IMR-90 (cell line): Measurements from ENCODE around the gene ANKRD55. TPM values are rescaled to one million over a fixed set of nuclear protein-coding genes. Genes with fewer than 3 reads are reported as not detected.

Source experiments
- ATAC-seq: fragments of 200-7000 bp; cut with Tn5 transposase; 2 replicates; pipeline ENCODE4 v1.9.1; 2020; ENCODE audit warnings: low read depth, mild to moderate bottlenecking, moderate library complexity
- BruUV-seq: library from RNA; stranded (reverse); fragments of 400-500 nt; replicated peaks from 2 replicates; lab custom pipeline; 2021; lab: Mats Ljungman, UMichigan
- CTCF ChIA-PET: fragments of 300-600 bp; formaldehyde crosslinking; extraction: SDS; loops from one replicate; lab custom pipeline; 2021; ENCODE audit warnings: antibody characterized with exemption; lab: Yijun Ruan, JAX
- POLR2A ChIA-PET: fragments of 300-600 bp; sonication (Branson Sonifier 250); formaldehyde crosslinking; loops from one replicate; lab custom pipeline; 2022; ENCODE audit warnings: antibody characterized with exemption; ENCODE audit not compliant: unreplicated experiment; lab: Charles Lee
- DNase-seq: peaks from one replicate; pipeline ENCODE4 v3.0.0; 2013
- H2AFZ ChIP-seq: replicated peaks from 2 replicates; pipeline ENCODE3; 2013; ENCODE audit warnings: low read length, mild to moderate bottlenecking; ENCODE audit not compliant: poor library complexity
- H2AK5ac ChIP-seq: 2 replicates; pipeline ENCODE4 v1.6.1; 2013; ENCODE audit warnings: low read depth, low read length, inconsistent platforms
- H2AK9ac ChIP-seq: replicated peaks from 2 replicates; pipeline ENCODE3; 2013; ENCODE audit warnings: mild to moderate bottlenecking, low read depth, low read length, moderate library complexity; ENCODE audit not compliant: poor library complexity
- H2BK120ac ChIP-seq: 2 replicates; pipeline ENCODE4 v1.6.1; 2013; ENCODE audit warnings: low read depth, low read length, inconsistent platforms
- H2BK15ac ChIP-seq: 3 replicates; pipeline ENCODE4 v1.6.1; 2013; ENCODE audit warnings: low read depth, low read length, inconsistent platforms
- H2BK20ac ChIP-seq: 2 replicates; pipeline ENCODE4 v1.6.1; 2013; ENCODE audit warnings: low read depth, mild to moderate bottlenecking, inconsistent platforms, low read length, moderate library complexity
- H2BK5ac ChIP-seq: 2 replicates; pipeline ENCODE4 v1.6.1; 2013; ENCODE audit warnings: mild to moderate bottlenecking, low read depth, low read length, inconsistent platforms; ENCODE audit not compliant: poor library complexity, severe bottlenecking
- H3K14ac ChIP-seq: replicated peaks from 2 replicates; pipeline ENCODE4 v1.6.1; 2013; ENCODE audit warnings: low read depth, low read length, inconsistent platforms
- H3K18ac ChIP-seq: 2 replicates; pipeline ENCODE4 v1.6.1; 2013; ENCODE audit warnings: low read depth, low read length, control low read depth
- H3K23ac ChIP-seq: 2 replicates; pipeline ENCODE4 v1.6.1; 2013; ENCODE audit warnings: low read depth, low read length, inconsistent platforms
- H3K27ac ChIP-seq: 2 replicates; pipeline ENCODE4 v1.5.1; 2013; ENCODE audit warnings: mild to moderate bottlenecking, control low read depth, low read length; ENCODE audit not compliant: insufficient read depth
- H3K27me3 ChIP-seq: 2 replicates; pipeline ENCODE4 v1.6.1; 2013; ENCODE audit warnings: low read length; ENCODE audit not compliant: control insufficient read depth, insufficient read depth
- H3K36me3 ChIP-seq: 2 replicates; pipeline ENCODE4 v1.6.1; 2013; ENCODE audit warnings: low read length, mixed read lengths; ENCODE audit not compliant: control insufficient read depth, insufficient read depth
- H3K4ac ChIP-seq: 2 replicates; pipeline ENCODE4 v1.6.1; 2013; ENCODE audit warnings: low read depth, low read length, inconsistent platforms
- H3K4me1 ChIP-seq: 2 replicates; pipeline ENCODE4 v1.6.1; 2013; ENCODE audit warnings: low read length, mixed read lengths; ENCODE audit not compliant: control insufficient read depth, insufficient read depth
- H3K4me2 ChIP-seq: 2 replicates; pipeline ENCODE4 v1.6.1; 2013; ENCODE audit warnings: low read depth, mild to moderate bottlenecking, control low read depth, low read length, moderate library complexity
- H3K4me3 ChIP-seq: 2 replicates; pipeline ENCODE4 v1.5.1; 2013; ENCODE audit warnings: low read depth, mild to moderate bottlenecking, control low read depth, low read length, moderate library complexity; ENCODE audit not compliant: insufficient read depth
- H3K56ac ChIP-seq: 2 replicates; pipeline ENCODE4 v1.6.1; 2013; ENCODE audit warnings: low read length, inconsistent platforms; ENCODE audit not compliant: insufficient read depth; ENCODE audit errors: extremely low read depth
- H3K79me1 ChIP-seq, 2 experiments: 2 replicates each; pipeline ENCODE4 v1.6.1; 2013; ENCODE audit warnings: low read length in 2 of 2, inconsistent platforms in 1 of 2, low read depth in 1 of 2
- H3K9ac ChIP-seq: 2 replicates; pipeline ENCODE4 v1.6.1; 2013; ENCODE audit warnings: low read depth, low read length, control low read depth
- H3K9me1 ChIP-seq: 2 replicates; pipeline ENCODE4 v1.6.1; 2013; ENCODE audit warnings: low read length, inconsistent platforms; ENCODE audit not compliant: insufficient read depth
- H3K9me3 ChIP-seq: 2 replicates; pipeline ENCODE4 v1.6.1; 2013; ENCODE audit warnings: low read length; ENCODE audit not compliant: control insufficient read depth, insufficient read depth
- H4K20me1 ChIP-seq: 2 replicates; pipeline ENCODE4 v1.6.1; 2013; ENCODE audit warnings: low read length, inconsistent platforms; ENCODE audit not compliant: insufficient read depth
- H4K5ac ChIP-seq: 2 replicates; pipeline ENCODE4 v1.6.1; 2013; ENCODE audit warnings: mild to moderate bottlenecking, low read depth, low read length, control low read depth
- H4K8ac ChIP-seq, 2 experiments: 2 replicates each; pipeline ENCODE4 v1.6.1; 2013; ENCODE audit warnings: low read depth in 2 of 2, low read length in 2 of 2, control low read depth in 1 of 2, inconsistent platforms in 1 of 2
- H4K91ac ChIP-seq: 2 replicates; pipeline ENCODE4 v1.6.1; 2013; ENCODE audit warnings: low read depth, low read length, inconsistent platforms; ENCODE audit not compliant: insufficient read depth
- BHLHE40 ChIP-seq: fragments of 150-350 bp; IDR thresholded peaks from 2 replicates; pipeline ENCODE4 v1.6.1; 2016; ENCODE audit warnings: mild to moderate bottlenecking, low read depth, low read length
- CEBPB ChIP-seq: IDR thresholded peaks from 2 replicates; pipeline ENCODE4 v1.6.1; 2012; ENCODE audit warnings: low read depth, low read length, improper control_type of control experiment
- CHD1 ChIP-seq: IDR thresholded peaks from 2 replicates; pipeline ENCODE4 v1.6.1; 2012; ENCODE audit warnings: low read depth, low read length, improper control_type of control experiment
- CTCF ChIP-seq: conservative IDR thresholded peaks from 2 replicates; pipeline ENCODE4 v1.5.1; 2012; ENCODE audit warnings: mild to moderate bottlenecking, low read depth, low read length, improper control_type of control experiment
- FOS ChIP-seq: fragments of 150-350 bp; IDR thresholded peaks from 2 replicates; pipeline ENCODE4 v1.6.1; 2016; ENCODE audit warnings: low read depth, low read length
- MAFK ChIP-seq: IDR thresholded peaks from 2 replicates; pipeline ENCODE4 v1.6.1; 2012; ENCODE audit warnings: low read depth, low read length, improper control_type of control experiment
- MAZ ChIP-seq: IDR thresholded peaks from 2 replicates; pipeline ENCODE4 v1.6.1; 2012; ENCODE audit warnings: low read depth, mild to moderate bottlenecking, low read length, improper control_type of control experiment, moderate library complexity, borderline replicate concordance
- MXI1 ChIP-seq: IDR thresholded peaks from 2 replicates; pipeline ENCODE4 v1.6.1; 2012; ENCODE audit warnings: low read depth, mild to moderate bottlenecking, low read length, moderate library complexity, borderline replicate concordance
- NFE2L2 ChIP-seq: fragments of 150-350 bp; IDR thresholded peaks from 2 replicates; pipeline ENCODE4 v1.6.1; 2016; ENCODE audit warnings: low read depth, mild to moderate bottlenecking, low read length
- POLR2A ChIP-seq: IDR thresholded peaks from 2 replicates; pipeline ENCODE4 v1.6.1; 2012; ENCODE audit warnings: mild to moderate bottlenecking, low read depth, low read length
- RAD21 ChIP-seq: IDR thresholded peaks from 2 replicates; pipeline ENCODE4 v1.6.1; 2012; ENCODE audit warnings: low read length, improper control_type of control experiment
- RCOR1 ChIP-seq: IDR thresholded peaks from 2 replicates; pipeline ENCODE4 v1.6.1; 2012; ENCODE audit warnings: mild to moderate bottlenecking, low read length, improper control_type of control experiment; ENCODE audit not compliant: insufficient replicate concordance
- RFX5 ChIP-seq: IDR thresholded peaks from 2 replicates; pipeline ENCODE4 v1.8.0; 2012; ENCODE audit warnings: low read depth, mild to moderate bottlenecking, low read length, moderate library complexity
- SMC3 ChIP-seq: fragments of 150-350 bp; IDR thresholded peaks from 2 replicates; pipeline ENCODE4 v1.6.1; 2016; ENCODE audit warnings: low read depth, mild to moderate bottlenecking, antibody characterized with exemption, low read length, moderate library complexity
- USF2 ChIP-seq: fragments of 150-350 bp; IDR thresholded peaks from 2 replicates; pipeline ENCODE4 v1.6.1; 2017; ENCODE audit warnings: mild to moderate bottlenecking, antibody characterized with exemption, low read length, low read depth
- WGBS, 2 experiments: methylation state at CpG; one replicate each; pipeline versions ENCODE4 v1.1.5 to v1.1.7; 2013; ENCODE audit warnings: missing lambda C conversion rate in 2 of 2; ENCODE audit not compliant: insufficient read length in 1 of 2; ENCODE audit errors: extremely low coverage in 2 of 2; 5-methylcytosine and 5-hydroxymethylcytosine counted together
- dilution Hi-C: fragments of 300-500 bp; cut with HindIII; formaldehyde crosslinking; loops from one replicate; pipeline ENCODE4 v1.14.3; 2018; ENCODE audit warnings: low sequenced_read_pairs; ENCODE audit not compliant: unreplicated experiment
- in situ Hi-C: fragments of 300-500 bp; cut with MboI; formaldehyde crosslinking; loops from 3 replicates; pipeline ENCODE4 v1.14.3; 2019; ENCODE audit warnings: low sequenced_read_pairs, inconsistent platforms, mixed read lengths
- intact Hi-C: fragments of 100-400 bp; cut with micrococcal nuclease; formaldehyde crosslinking; loops from 2 replicates; pipeline ENCODE4 v1.10.0; 2022
- polyA plus RNA-seq, 3 experiments: library from polyadenylated mRNA; depleted of rRNA; stranded (reverse); fragments of >200 nt; gene quantifications; 2 replicates each; pipeline ENCODE4 v1.2.3, GENCODE V29; 2012; ENCODE audit warnings: low replicate concordance in 1 of 3
- total RNA-seq: library from RNA; depleted of rRNA; stranded (reverse); fragments of >200 nt; gene quantifications from 2 replicates; pipeline ENCODE4 v1.2.3, GENCODE V29; 2012
- TF ChIP-seq, protein P1 (sequence below): fragments of 150-350 bp; IDR thresholded peaks from 2 replicates; pipeline ENCODE4 v1.6.1; 2016; ENCODE audit warnings: low read depth, mild to moderate bottlenecking, low read length, moderate library complexity, borderline replicate concordance

The ANKRD55 gene
- total and polyA plus RNA-seq, 2 of the 4 experiments (the other 2 are of a cell fraction), result not detected

- intact Hi-C loops (no loop called here), in situ Hi-C loops (no loop called here), dilution Hi-C loops (no loop called here)
- no peak for DNase-seq
- no peaks in the 10 kb centered on the region for H4K20me1 ChIP-seq
- no peak overlapping the region for H2AK5ac ChIP-seq
- no peak overlapping the region for H2BK120ac ChIP-seq
- no peak overlapping the region for H3K23ac ChIP-seq
- no peak overlapping the region for H3K4me2 ChIP-seq
- H3K4me1 ChIP-seq, result peaks cover 2% of the 10 kb centered on the region; the same call in 1 of the 2 replicates
- no peak overlapping the region for H4K8ac ChIP-seq
- no peak for ATAC-seq
- no CpG with 5 or more reads among the region's 6 CpGs for WGBS, 2 experiments
- H3K4me3 ChIP-seq, result no peak overlapping the region
- no peak overlapping the region for H3K27ac ChIP-seq
- no peak overlapping the region for H4K5ac ChIP-seq
- no peak overlapping the region for H3K14ac ChIP-seq
- ChIA-PET POLR2A (no interaction called here), CTCF (no interaction called here)
- H3K9me3 ChIP-seq, result no peaks in the 10 kb centered on the region
- no peak overlapping the region for H3K18ac ChIP-seq
- no peak for TF ChIP-seq CHD1
- no peak for TF ChIP-seq RAD21
- no peak for TF ChIP-seq NFE2L2
- no peak for TF ChIP-seq RFX5
- no peak for TF ChIP-seq RCOR1
- no peak for TF ChIP-seq CTCF
- TF ChIP-seq POLR2A, result no peak
- TF ChIP-seq, protein P1, sequence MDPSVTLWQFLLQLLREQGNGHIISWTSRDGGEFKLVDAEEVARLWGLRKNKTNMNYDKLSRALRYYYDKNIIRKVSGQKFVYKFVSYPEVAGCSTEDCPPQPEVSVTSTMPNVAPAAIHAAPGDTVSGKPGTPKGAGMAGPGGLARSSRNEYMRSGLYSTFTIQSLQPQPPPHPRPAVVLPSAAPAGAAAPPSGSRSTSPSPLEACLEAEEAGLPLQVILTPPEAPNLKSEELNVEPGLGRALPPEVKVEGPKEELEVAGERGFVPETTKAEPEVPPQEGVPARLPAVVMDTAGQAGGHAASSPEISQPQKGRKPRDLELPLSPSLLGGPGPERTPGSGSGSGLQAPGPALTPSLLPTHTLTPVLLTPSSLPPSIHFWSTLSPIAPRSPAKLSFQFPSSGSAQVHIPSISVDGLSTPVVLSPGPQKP, result no peak
- TF ChIP-seq USF2, result no peak
- no peak for TF ChIP-seq MAFK
- no peak for TF ChIP-seq SMC3
- no peak for TF ChIP-seq CEBPB
- no peak for TF ChIP-seq FOS
- no peak for TF ChIP-seq MXI1
- no peak for TF ChIP-seq MAZ
- no peak for TF ChIP-seq BHLHE40
- peaks cover 8% of the 10 kb centered on the region; the same call in 1 of the 2 replicates for H3K9me1 ChIP-seq
- H3K36me3 ChIP-seq, result no peaks in the 10 kb centered on the region
- no peak overlapping the region for H2BK5ac ChIP-seq
- H2BK15ac ChIP-seq, result no peak overlapping the region
- H3K27me3 ChIP-seq, result no peaks in the 10 kb centered on the region
- H3K56ac ChIP-seq, result no peak overlapping the region
- no peak overlapping the region for H2AK9ac ChIP-seq
- H2BK20ac ChIP-seq, result no peak overlapping the region
- no peak overlapping the region for H3K4ac ChIP-seq
- no peaks in the 10 kb centered on the region for H3K79me1 ChIP-seq
- no TSS peak for BruUV-seq
- no peak overlapping the region for H2AFZ ChIP-seq
- H4K91ac ChIP-seq, result no peak overlapping the region
- H3K9ac ChIP-seq, result no peak overlapping the region
Observed at GRCh38 chr5:56228631-56229030, 4.5 kb downstream of the ANKRD55 start.
